Measurements from ENCODE around the gene EZH1. TPM values are rescaled to one million over a fixed set of nuclear protein-coding genes. Genes with fewer than 3 reads are reported as not detected.
A peak's percentile ranks its signal among the peaks of the same experiment; 100 is the strongest.
"Not testable (repeated sequence)": the region's sequence is repeated elsewhere in the genome, so short reads cannot be mapped to it uniquely, and the experiment has no call there.

EZH1 gene
- total RNA-seq, 1 donor from 2014 or later, result 43.3 TPM

DNA sequence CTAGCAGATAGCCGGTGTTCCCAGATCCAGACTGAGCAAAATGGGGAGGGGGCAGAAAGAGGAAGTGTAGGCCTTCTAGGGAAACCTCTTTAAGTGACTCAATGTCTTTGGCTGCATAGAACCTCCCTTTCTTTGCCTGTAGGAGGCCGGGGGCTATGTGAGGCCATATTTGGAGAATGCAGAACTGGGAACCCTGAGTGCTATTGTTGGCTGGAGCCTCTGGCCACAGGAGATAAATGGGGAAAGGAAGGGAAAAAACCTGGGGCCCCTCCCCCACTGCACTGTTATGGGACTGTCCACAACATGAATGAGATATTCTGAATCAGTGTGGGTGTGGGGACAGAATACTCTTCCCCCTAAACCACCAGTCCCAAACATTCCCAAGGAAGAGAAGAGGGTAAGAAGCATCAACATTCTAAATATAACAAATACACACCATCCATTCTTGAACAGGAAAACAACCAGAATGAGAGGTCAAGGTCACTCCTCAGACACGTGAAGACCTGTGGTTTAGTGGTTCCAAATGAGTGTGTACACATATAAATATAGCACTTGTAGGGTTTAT lies 30.8 kb upstream of the EZH1 start:
- H3K4me3 ChIP-seq, result no peak overlapping the region
- TF ChIP-seq, protein P1, sequence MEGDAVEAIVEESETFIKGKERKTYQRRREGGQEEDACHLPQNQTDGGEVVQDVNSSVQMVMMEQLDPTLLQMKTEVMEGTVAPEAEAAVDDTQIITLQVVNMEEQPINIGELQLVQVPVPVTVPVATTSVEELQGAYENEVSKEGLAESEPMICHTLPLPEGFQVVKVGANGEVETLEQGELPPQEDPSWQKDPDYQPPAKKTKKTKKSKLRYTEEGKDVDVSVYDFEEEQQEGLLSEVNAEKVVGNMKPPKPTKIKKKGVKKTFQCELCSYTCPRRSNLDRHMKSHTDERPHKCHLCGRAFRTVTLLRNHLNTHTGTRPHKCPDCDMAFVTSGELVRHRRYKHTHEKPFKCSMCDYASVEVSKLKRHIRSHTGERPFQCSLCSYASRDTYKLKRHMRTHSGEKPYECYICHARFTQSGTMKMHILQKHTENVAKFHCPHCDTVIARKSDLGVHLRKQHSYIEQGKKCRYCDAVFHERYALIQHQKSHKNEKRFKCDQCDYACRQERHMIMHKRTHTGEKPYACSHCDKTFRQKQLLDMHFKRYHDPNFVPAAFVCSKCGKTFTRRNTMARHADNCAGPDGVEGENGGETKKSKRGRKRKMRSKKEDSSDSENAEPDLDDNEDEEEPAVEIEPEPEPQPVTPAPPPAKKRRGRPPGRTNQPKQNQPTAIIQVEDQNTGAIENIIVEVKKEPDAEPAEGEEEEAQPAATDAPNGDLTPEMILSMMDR (IDR thresholded peaks at IDR 0.05; ENCODE audit: borderline replicate concordance), result no peak
- DNase-seq, result no peak
- H3K27me3 ChIP-seq (ENCODE audit: low read depth), result peaks cover 12% of the 10 kb centered on the region
- H3K27ac ChIP-seq (replicated peaks), result no peak overlapping the region
- intact Hi-C loops (cut with micrococcal nuclease), result no loop called here
- no peaks in the 10 kb centered on the region for H3K9me3 ChIP-seq (replicated peaks)
- H3K4me1 ChIP-seq, result peaks cover 32% of the 10 kb centered on the region
- H3K36me3 ChIP-seq, result peaks cover 58% of the 10 kb centered on the region

DNA sequence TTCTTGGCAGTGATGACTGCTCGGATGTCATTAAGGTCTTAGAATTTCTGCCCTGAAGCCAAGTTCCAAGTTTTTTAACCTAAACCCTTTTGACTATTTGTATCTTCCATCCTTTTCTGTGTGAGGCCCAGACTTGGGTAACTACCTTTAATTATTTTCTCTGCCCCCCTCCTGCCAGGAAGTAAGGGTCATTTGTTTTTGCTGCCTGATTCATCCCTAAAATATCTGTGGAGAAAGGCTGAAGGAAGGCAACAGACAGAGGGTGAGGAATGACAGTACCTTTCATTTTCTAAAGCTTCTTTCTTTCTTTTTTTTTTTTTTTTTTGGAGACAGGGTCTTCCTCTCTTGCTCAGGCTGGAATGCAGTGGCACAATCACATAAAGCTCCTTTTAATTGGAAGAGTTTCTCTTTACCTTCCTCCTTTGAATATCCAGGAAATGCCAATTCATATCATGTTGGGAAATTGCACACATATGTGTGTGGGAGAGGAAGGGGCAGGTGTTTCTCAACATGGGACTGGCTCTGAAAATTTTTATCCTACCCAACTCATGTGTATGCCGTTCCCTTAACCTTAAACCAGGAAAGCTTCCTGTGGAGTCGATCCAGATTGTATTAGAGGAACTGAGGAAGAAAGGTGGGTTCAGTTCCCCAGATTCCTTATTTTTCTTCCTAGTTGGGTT lies 29.4 kb upstream of the EZH1 start:
- Histone ChIP-seq H3K36me3 (peaks cover 52% of the 10 kb centered on the region), H3K4me3 (peak overlapping the region; percentile 98), H3K4me1 (peaks cover 22% of the 10 kb centered on the region), H3K9me3 (replicated peaks) (no peaks in the 10 kb centered on the region), H3K27ac (replicated peaks) (peak overlapping the region; percentile 91), H3K27me3 (ENCODE audit: low read depth) (no peaks in the 10 kb centered on the region)
- DNase-seq, result no peak
- TF ChIP-seq, protein P1 (IDR thresholded peaks at IDR 0.05; ENCODE audit: borderline replicate concordance), result no peak
- intact Hi-C loops (cut with micrococcal nuclease), result no loop called here

- Histone ChIP-seq H3K4me1 (peaks cover 22% of the 10 kb centered on the region), H3K9me3 (replicated peaks) (no peaks in the 10 kb centered on the region), H3K27ac (replicated peaks) (peak within 1 kb of the TSS; percentile 91), H3K36me3 (peaks cover 44% of the 10 kb centered on the region), H3K4me3 (peak within 1 kb of the TSS; percentile 98), H3K27me3 (ENCODE audit: low read depth) (no peaks in the 10 kb centered on the region)
- DNase-seq, result peak; percentile 71
- intact Hi-C loops (cut with micrococcal nuclease), result no loop called here
- TF ChIP-seq, protein P1 (IDR thresholded peaks at IDR 0.05; ENCODE audit: borderline replicate concordance), result peak; percentile 36
Observed at GRCh38 chr17:42773290-42774035, 28.6 kb upstream of the EZH1 start, which contains the start of gene VPS25. Gene VPS25, plus strand, starts transcription at chr17:42773449. Its CDS starts 27 bp downstream, at chr17:42773476.

DNA sequence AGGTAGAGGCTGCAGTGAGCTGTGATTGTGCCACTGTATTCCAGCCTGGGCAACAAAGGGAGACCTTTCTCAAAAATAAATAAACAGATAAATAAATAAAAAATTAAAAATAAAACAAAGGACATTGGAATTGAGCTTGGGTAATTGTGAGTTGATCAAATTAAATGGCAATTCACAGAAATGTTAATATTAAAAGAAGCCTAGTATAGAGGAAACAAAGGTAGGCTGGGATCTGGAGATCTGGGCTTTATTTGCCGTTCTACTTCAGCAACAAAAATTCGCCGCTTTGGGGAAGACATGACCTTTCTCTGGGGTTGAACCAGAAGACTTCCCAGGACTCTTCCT lies 28.1 kb upstream of the EZH1 start:
- no peak for DNase-seq
- H3K36me3 ChIP-seq, result peaks cover 39% of the 10 kb centered on the region
- H3K4me3 ChIP-seq, result peak overlapping the region; percentile 98
- TF ChIP-seq, protein P1 (IDR thresholded peaks at IDR 0.05; ENCODE audit: borderline replicate concordance), result no peak
- H3K27me3 ChIP-seq (ENCODE audit: low read depth), result no peaks in the 10 kb centered on the region
- peaks cover 22% of the 10 kb centered on the region for H3K4me1 ChIP-seq
- intact Hi-C loops (cut with micrococcal nuclease), result no loop called here
- no peaks in the 10 kb centered on the region for H3K9me3 ChIP-seq (replicated peaks)
- H3K27ac ChIP-seq (replicated peaks), result peak overlapping the region; percentile 91

DNA sequence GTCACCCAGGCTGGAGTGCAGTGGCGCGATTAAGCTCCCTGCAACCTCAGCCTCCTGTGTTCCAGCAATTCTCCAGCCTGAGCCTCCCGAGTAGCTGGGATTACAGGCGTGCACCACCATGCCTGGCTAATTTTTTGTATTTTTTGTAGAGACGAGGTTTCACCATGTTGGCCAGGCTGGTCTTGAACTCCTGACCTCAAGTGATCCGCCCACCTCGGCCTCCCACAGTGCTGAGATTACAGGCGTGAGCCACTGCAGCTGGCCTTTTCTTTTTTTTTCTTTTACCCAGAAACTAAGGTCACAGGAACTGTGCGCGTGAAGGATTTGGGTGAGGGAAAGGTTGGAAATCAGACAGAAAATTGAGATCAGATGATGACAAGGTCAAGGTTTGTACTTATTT lies 25.1 kb upstream of the EZH1 start:
- H3K27ac ChIP-seq (replicated peaks); DNase-seq; H3K4me3 ChIP-seq; H3K36me3 ChIP-seq; H3K9me3 ChIP-seq (replicated peaks); intact Hi-C loops (cut with micrococcal nuclease): not testable (repeated sequence)
- peaks cover 10% of the 10 kb centered on the region for H3K27me3 ChIP-seq (ENCODE audit: low read depth)
- peaks cover 22% of the 10 kb centered on the region for H3K4me1 ChIP-seq

GRCh38 chr17:42768006-42768405 lies 23.2 kb upstream of the EZH1 start:
- intact Hi-C loops (cut with micrococcal nuclease), result not testable (repeated sequence)

More at GRCh38 chr17:42768006-42768405, 23.2 kb upstream of the EZH1 start:
- H3K4me1 ChIP-seq, result peaks cover 24% of the 10 kb centered on the region
- not testable (repeated sequence) for DNase-seq; H3K36me3 ChIP-seq; H3K27ac ChIP-seq (replicated peaks); H3K4me3 ChIP-seq; H3K9me3 ChIP-seq (replicated peaks)
- H3K27me3 ChIP-seq (ENCODE audit: low read depth), result peaks cover 10% of the 10 kb centered on the region

All from left ventricle myocardium inferior (tissue), 1 donor.